Measurements from ENCODE around the gene NOVA1.

GRCh38 chr14:26463136-26463535 is 134.7 kb downstream of the NOVA1 start:
- TF ChIP-seq CTCF (IDR thresholded peaks at IDR 0.05) (no peak), RAD21 (conservative IDR thresholded peaks at IDR 0.05 in 1 of 2, IDR thresholded peaks at IDR 0.05 in 1 of 2) (no peak), MYC (IDR thresholded peaks at IDR 0.05; ENCODE audit: borderline replicate concordance, low read length) (no peak), KDM1A (IDR thresholded peaks at IDR 0.05; ENCODE audit: low read depth) (no peak)
